Osteoblast (primary cell): ENCODE results near the gene ZMIZ1. TPM values are rescaled to one million over a fixed set of nuclear protein-coding genes. Genes with fewer than 3 reads are reported as not detected.

Experiments
- DNase-seq: peaks from one replicate; pipeline ENCODE4 v3.0.0; 2011; ENCODE audit warnings: low spot score, mixed read lengths; ENCODE audit not compliant: insufficient read length; ENCODE audit errors: missing footprints
- H2AFZ ChIP-seq: 2 replicates; pipeline ENCODE4 v1.6.0; 2011; ENCODE audit warnings: mild to moderate bottlenecking, low read length
- H3K27ac ChIP-seq: 2 replicates; pipeline ENCODE4 v1.5.1; 2011; ENCODE audit warnings: mild to moderate bottlenecking, low read depth, low read length, moderate library complexity
- H3K27me3 ChIP-seq: 2 replicates; pipeline ENCODE4 v1.6.0; 2012; ENCODE audit warnings: mild to moderate bottlenecking, control low read depth, inconsistent platforms, low read length, moderate library complexity; ENCODE audit not compliant: insufficient read depth
- H3K36me3 ChIP-seq: 2 replicates; pipeline ENCODE4 v1.5.1; 2011; ENCODE audit warnings: mild to moderate bottlenecking, low read length, control low read depth, moderate library complexity; ENCODE audit not compliant: insufficient read depth
- H3K4me1 ChIP-seq: 2 replicates; pipeline ENCODE4 v1.5.1; 2011; ENCODE audit warnings: mild to moderate bottlenecking, low read length, control low read depth, moderate library complexity; ENCODE audit not compliant: insufficient read depth
- H3K4me2 ChIP-seq: 2 replicates; pipeline ENCODE4 v1.6.0; 2011; ENCODE audit warnings: mild to moderate bottlenecking, low read length; ENCODE audit not compliant: insufficient read depth
- H3K4me3 ChIP-seq: fragments of 200-600 bp; sonication (generic); 3 replicates; pipeline ENCODE4 v1.5.1; 2012; ENCODE audit warnings: mild to moderate bottlenecking, low read length, inconsistent platforms; ENCODE audit not compliant: insufficient read depth
- H3K79me2 ChIP-seq: 2 replicates; pipeline ENCODE4 v1.6.0; 2012; ENCODE audit warnings: mild to moderate bottlenecking, low read length, control low read depth, inconsistent platforms; ENCODE audit not compliant: insufficient read depth
- H3K9me3 ChIP-seq: 2 replicates; pipeline ENCODE4 v1.5.1; 2011; ENCODE audit warnings: low read depth, low read length, control low read depth
- H4K20me1 ChIP-seq: 2 replicates; pipeline ENCODE4 v1.6.0; 2012; ENCODE audit warnings: mild to moderate bottlenecking, low read length, control low read depth; ENCODE audit not compliant: insufficient read depth
- CTCF ChIP-seq: IDR thresholded peaks from 2 replicates; pipeline ENCODE4 v1.5.1; 2011; ENCODE audit warnings: mild to moderate bottlenecking, low read depth, low read length, moderate library complexity; ENCODE audit errors: extremely low read depth
- total RNA-seq: library from RNA; depleted of rRNA; stranded (reverse); fragments of >200 nt; gene quantifications from 2 replicates; pipeline ENCODE4 v1.2.3, GENCODE V29; 2012

ZMIZ1 gene
- total RNA-seq, 1 donor: 40.9 TPM

- no peaks in the 10 kb centered on the region for H3K4me1 ChIP-seq
- H2AFZ ChIP-seq: no peak overlapping the region
- peaks cover 8% of the 10 kb centered on the region for H3K27me3 ChIP-seq
- no peak overlapping the region for H3K4me2 ChIP-seq
- H3K79me2 ChIP-seq: no peaks in the 10 kb centered on the region
- no peak overlapping the region for H3K4me3 ChIP-seq
- no peaks in the 10 kb centered on the region for H4K20me1 ChIP-seq
- TF ChIP-seq CTCF: no peak
- H3K36me3 ChIP-seq: no peaks in the 10 kb centered on the region
- peak; percentile 10 for DNase-seq
- H3K27ac ChIP-seq: no peak overlapping the region
- no peaks in the 10 kb centered on the region for H3K9me3 ChIP-seq
Measured at GRCh38 chr10:79026341-79026761, 42.4 kb upstream of the ZMIZ1 start.

DNA sequence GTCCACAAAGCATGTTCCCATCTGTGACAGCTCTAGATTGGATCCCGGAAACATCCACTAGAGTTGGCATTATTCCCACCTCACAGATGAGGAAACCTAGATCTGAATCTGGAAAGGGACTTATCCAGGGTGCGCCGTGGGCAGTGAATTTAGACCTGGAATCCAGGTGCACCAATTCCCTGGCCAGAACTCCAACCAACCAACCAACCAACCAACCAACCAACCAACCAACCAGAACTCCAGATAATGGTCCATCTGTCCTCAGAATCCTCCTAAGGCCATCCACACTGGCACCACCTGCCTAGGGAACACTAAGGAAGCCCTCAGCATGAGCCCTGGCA lies 42.0 kb upstream of the ZMIZ1 start:
- Histone ChIP-seq H3K27me3 (peaks cover 8% of the 10 kb centered on the region), H2AFZ (no peak overlapping the region), H3K36me3 (no peaks in the 10 kb centered on the region), H3K4me2 (no peak overlapping the region), H3K4me1 (no peaks in the 10 kb centered on the region), H3K4me3 (no peak overlapping the region), H3K79me2 (no peaks in the 10 kb centered on the region), H3K27ac (no peak overlapping the region), H4K20me1 (no peaks in the 10 kb centered on the region), H3K9me3 (no peaks in the 10 kb centered on the region)
- DNase-seq: peak; percentile 19
- no peak for TF ChIP-seq CTCF

- no peaks in the 10 kb centered on the region for H4K20me1 ChIP-seq
- H3K27me3 ChIP-seq: peaks cover 8% of the 10 kb centered on the region
- no peaks in the 10 kb centered on the region for H3K36me3 ChIP-seq
- TF ChIP-seq CTCF: no peak
- no peaks in the 10 kb centered on the region for H3K79me2 ChIP-seq
- H2AFZ ChIP-seq: no peak overlapping the region
- no peak overlapping the region for H3K27ac ChIP-seq
- H3K4me3 ChIP-seq: no peak overlapping the region
- peak; percentile 53 for DNase-seq
- H3K9me3 ChIP-seq: no peaks in the 10 kb centered on the region
- no peaks in the 10 kb centered on the region for H3K4me1 ChIP-seq
- no peak overlapping the region for H3K4me2 ChIP-seq
Measured at GRCh38 chr10:79027147-79028055, 41.4 kb upstream of the ZMIZ1 start.

DNA sequence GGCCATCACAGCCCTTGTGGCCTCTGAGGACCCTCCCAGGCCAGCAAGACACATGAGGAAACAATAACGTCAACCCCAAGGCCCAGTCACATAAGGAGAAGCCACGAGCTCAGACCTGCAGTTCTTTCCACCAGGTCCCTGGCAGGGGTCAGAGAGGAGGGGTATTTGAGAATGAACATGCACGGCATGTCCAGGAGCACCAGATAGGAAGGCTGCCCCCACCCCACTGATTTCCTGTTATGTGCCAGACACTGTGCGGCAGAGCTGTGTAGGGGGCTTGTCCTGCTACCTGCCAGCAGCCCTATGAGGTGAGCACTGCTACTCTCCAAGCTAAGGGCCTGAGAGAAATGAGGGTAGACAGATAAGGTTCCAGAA lies 40.7 kb upstream of the ZMIZ1 start:
- no peaks in the 10 kb centered on the region for H3K79me2 ChIP-seq
- no peak for TF ChIP-seq CTCF
- H3K27ac ChIP-seq: no peak overlapping the region
- peaks cover 8% of the 10 kb centered on the region for H3K27me3 ChIP-seq
- H3K9me3 ChIP-seq: no peaks in the 10 kb centered on the region
- no peak overlapping the region for H3K4me2 ChIP-seq
- H3K36me3 ChIP-seq: no peaks in the 10 kb centered on the region
- DNase-seq: peak; percentile 26
- no peaks in the 10 kb centered on the region for H4K20me1 ChIP-seq
- H3K4me3 ChIP-seq: no peak overlapping the region
- no peak overlapping the region for H2AFZ ChIP-seq
- no peaks in the 10 kb centered on the region for H3K4me1 ChIP-seq
